Neural progenitor cell (in vitro differentiated cells): ENCODE data around the gene OR2A5. TPM values are rescaled to one million over a fixed set of nuclear protein-coding genes. Genes with fewer than 3 reads are reported as not detected.

ENCODE experiments used
- DNase-seq: peaks from one replicate; pipeline ENCODE4 v3.0.0-alpha.2; 2016; ENCODE audit warnings: low spot score
- H2AFZ ChIP-seq: fragments of 200-600 bp; sonication (generic); replicated peaks from 2 replicates; pipeline ENCODE4 v1.6.1; 2016; ENCODE audit warnings: antibody characterized with exemption
- H3F3A ChIP-seq: fragments of 200-600 bp; sonication (generic); 2 replicates; pipeline ENCODE4 v1.6.1; 2016; ENCODE audit warnings: antibody characterized with exemption, low read depth
- H3K27ac ChIP-seq: fragments of 200-600 bp; sonication (generic); 2 replicates; pipeline ENCODE4 v1.5.1; 2016; ENCODE audit warnings: mild to moderate bottlenecking
- H3K27me3 ChIP-seq: fragments of 200-600 bp; sonication (generic); 2 replicates; pipeline ENCODE4 v1.6.1; 2016; ENCODE audit warnings: mild to moderate bottlenecking, moderate library complexity
- H3K36me3 ChIP-seq: fragments of 200-600 bp; sonication (generic); 2 replicates; pipeline ENCODE4 v1.5.1; 2016
- H3K4me1 ChIP-seq: fragments of 200-600 bp; sonication (generic); 2 replicates; pipeline ENCODE4 v1.6.1; 2016; ENCODE audit warnings: mixed run types
- H3K4me2 ChIP-seq: fragments of 200-600 bp; sonication (generic); 2 replicates; pipeline ENCODE4 v1.6.1; 2016
- H3K4me3 ChIP-seq: fragments of 200-600 bp; sonication (generic); 2 replicates; pipeline ENCODE4 v1.5.1; 2016
- H3K79me2 ChIP-seq: fragments of 200-600 bp; sonication (generic); 2 replicates; pipeline ENCODE4 v1.6.1; 2016; ENCODE audit warnings: low read depth
- H3K9ac ChIP-seq: fragments of 200-600 bp; sonication (generic); 2 replicates; pipeline ENCODE4 v1.6.1; 2016
- H3K9me3 ChIP-seq: fragments of 200-600 bp; sonication (generic); 2 replicates; pipeline ENCODE4 v1.5.1; 2016; ENCODE audit warnings: low read depth
- H4K20me1 ChIP-seq: fragments of 200-600 bp; sonication (generic); 2 replicates; pipeline ENCODE4 v1.6.1; 2016; ENCODE audit warnings: low read depth
- H3K27ac Mint-ChIP-seq: 3 replicates; pipeline ENCODE4 v1.8.0; 2021; ENCODE audit warnings: mixed read lengths
- H3K27me3 Mint-ChIP-seq: 2 replicates; pipeline ENCODE4 v1.8.0; 2022; ENCODE audit warnings: low read depth, mild to moderate bottlenecking, inconsistent platforms, moderate library complexity, mixed read lengths; ENCODE audit not compliant: insufficient read depth
- H3K36me3 Mint-ChIP-seq: 3 replicates; pipeline ENCODE4 v1.8.0; 2021; ENCODE audit warnings: mixed read lengths
- H3K4me1 Mint-ChIP-seq: 3 replicates; pipeline ENCODE4 v1.8.0; 2021; ENCODE audit warnings: mixed read lengths
- H3K4me3 Mint-ChIP-seq: 3 replicates; pipeline ENCODE4 v1.8.0; 2021; ENCODE audit warnings: mild to moderate bottlenecking, moderate library complexity, mixed read lengths
- H3K9me3 Mint-ChIP-seq: 3 replicates; pipeline ENCODE4 v1.8.0; 2020; ENCODE audit warnings: mixed read lengths
- EZH2 ChIP-seq: fragments of 200-600 bp; sonication (generic); IDR thresholded peaks from 2 replicates; pipeline ENCODE4 v1.6.1; 2017; ENCODE audit warnings: antibody characterized with exemption, mild to moderate bottlenecking, moderate library complexity
- EZH2phosphoT487 ChIP-seq: fragments of 200-600 bp; sonication (generic); IDR thresholded peaks from 2 replicates; pipeline ENCODE4 v1.6.1; 2017; ENCODE audit warnings: antibody characterized with exemption
- total RNA-seq: library from RNA; depleted of rRNA; stranded (reverse); fragments of >200 nt; gene quantifications from 2 replicates; pipeline ENCODE4 v1.2.3, GENCODE V29; 2015; ENCODE audit warnings: low replicate concordance
- TF ChIP-seq, protein P1 (sequence below): fragments of 200-600 bp; sonication (generic); IDR thresholded peaks from 2 replicates; pipeline ENCODE4 v1.5.1; 2017; ENCODE audit warnings: antibody characterized with exemption, mild to moderate bottlenecking

Gene OR2A5
- total RNA-seq, 1 donor from 2014 or later = not detected

GRCh38 chr7:144018065-144018464, 30.7 kb upstream of the OR2A5 start:
- Mint-ChIP-seq H3K4me1 (no peaks in the 10 kb centered on the region), H3K4me3 (no peak overlapping the region), H3K27me3 (peaks cover 2% of the 10 kb centered on the region), H3K27ac (no peak overlapping the region), H3K36me3 (no peaks in the 10 kb centered on the region), H3K9me3 (no peaks in the 10 kb centered on the region)
- Histone ChIP-seq H3K27ac (no peak overlapping the region), H2AFZ (no peak overlapping the region), H3F3A (no peaks in the 10 kb centered on the region), H3K4me1 (peaks cover 6% of the 10 kb centered on the region), H3K9me3 (no peaks in the 10 kb centered on the region), H3K27me3 (no peaks in the 10 kb centered on the region), H3K4me2 (no peak overlapping the region), H4K20me1 (no peaks in the 10 kb centered on the region), H3K79me2 (no peaks in the 10 kb centered on the region), H3K4me3 (no peak overlapping the region), H3K9ac (no peak overlapping the region), H3K36me3 (no peaks in the 10 kb centered on the region)
- no peak for TF ChIP-seq EZH2phosphoT487
- TF ChIP-seq EZH2 = no peak
- TF ChIP-seq, protein P1, sequence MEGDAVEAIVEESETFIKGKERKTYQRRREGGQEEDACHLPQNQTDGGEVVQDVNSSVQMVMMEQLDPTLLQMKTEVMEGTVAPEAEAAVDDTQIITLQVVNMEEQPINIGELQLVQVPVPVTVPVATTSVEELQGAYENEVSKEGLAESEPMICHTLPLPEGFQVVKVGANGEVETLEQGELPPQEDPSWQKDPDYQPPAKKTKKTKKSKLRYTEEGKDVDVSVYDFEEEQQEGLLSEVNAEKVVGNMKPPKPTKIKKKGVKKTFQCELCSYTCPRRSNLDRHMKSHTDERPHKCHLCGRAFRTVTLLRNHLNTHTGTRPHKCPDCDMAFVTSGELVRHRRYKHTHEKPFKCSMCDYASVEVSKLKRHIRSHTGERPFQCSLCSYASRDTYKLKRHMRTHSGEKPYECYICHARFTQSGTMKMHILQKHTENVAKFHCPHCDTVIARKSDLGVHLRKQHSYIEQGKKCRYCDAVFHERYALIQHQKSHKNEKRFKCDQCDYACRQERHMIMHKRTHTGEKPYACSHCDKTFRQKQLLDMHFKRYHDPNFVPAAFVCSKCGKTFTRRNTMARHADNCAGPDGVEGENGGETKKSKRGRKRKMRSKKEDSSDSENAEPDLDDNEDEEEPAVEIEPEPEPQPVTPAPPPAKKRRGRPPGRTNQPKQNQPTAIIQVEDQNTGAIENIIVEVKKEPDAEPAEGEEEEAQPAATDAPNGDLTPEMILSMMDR = no peak
- no peak for DNase-seq

DNA sequence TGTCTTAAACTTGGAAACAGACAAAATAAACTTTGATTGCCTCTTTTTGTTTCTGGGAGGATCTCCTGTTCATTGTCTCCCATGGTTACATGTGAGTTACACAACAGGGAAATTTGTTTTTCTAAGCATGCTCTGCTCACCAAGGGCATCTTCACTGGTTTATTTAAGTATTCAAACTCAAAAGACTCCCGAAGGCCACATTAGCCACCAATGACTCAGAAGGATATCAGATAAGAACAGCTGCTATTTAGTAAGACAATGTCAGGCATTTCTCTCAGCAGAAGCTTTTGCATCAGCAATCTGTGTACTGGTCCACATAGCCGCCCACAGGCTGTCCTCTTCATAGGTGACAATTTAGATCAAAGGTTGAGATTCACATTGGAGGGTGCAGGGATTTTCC, 29.3 kb upstream of the OR2A5 start:
- no peak for DNase-seq
- H3K4me3 ChIP-seq = no peak overlapping the region
- H2AFZ ChIP-seq = no peak overlapping the region
- no peak overlapping the region for H3K4me2 ChIP-seq
- no peak overlapping the region for H3K27ac ChIP-seq
- peaks cover 2% of the 10 kb centered on the region for H3K27me3 Mint-ChIP-seq
- no peaks in the 10 kb centered on the region for H3K27me3 ChIP-seq
- no peak overlapping the region for H3K9ac ChIP-seq
- no peaks in the 10 kb centered on the region for H3K36me3 ChIP-seq
- H3K4me1 ChIP-seq = peaks cover 6% of the 10 kb centered on the region
- no peaks in the 10 kb centered on the region for H4K20me1 ChIP-seq
- no peak overlapping the region for H3K4me3 Mint-ChIP-seq
- no peaks in the 10 kb centered on the region for H3F3A ChIP-seq
- H3K9me3 Mint-ChIP-seq = no peaks in the 10 kb centered on the region
- no peaks in the 10 kb centered on the region for H3K4me1 Mint-ChIP-seq
- H3K79me2 ChIP-seq = no peaks in the 10 kb centered on the region
- H3K27ac Mint-ChIP-seq = no peak overlapping the region
- no peaks in the 10 kb centered on the region for H3K36me3 Mint-ChIP-seq
- H3K9me3 ChIP-seq = no peaks in the 10 kb centered on the region
- TF ChIP-seq, protein P1 = no peak
- TF ChIP-seq EZH2phosphoT487 = no peak
- TF ChIP-seq EZH2 = no peak

DNA sequence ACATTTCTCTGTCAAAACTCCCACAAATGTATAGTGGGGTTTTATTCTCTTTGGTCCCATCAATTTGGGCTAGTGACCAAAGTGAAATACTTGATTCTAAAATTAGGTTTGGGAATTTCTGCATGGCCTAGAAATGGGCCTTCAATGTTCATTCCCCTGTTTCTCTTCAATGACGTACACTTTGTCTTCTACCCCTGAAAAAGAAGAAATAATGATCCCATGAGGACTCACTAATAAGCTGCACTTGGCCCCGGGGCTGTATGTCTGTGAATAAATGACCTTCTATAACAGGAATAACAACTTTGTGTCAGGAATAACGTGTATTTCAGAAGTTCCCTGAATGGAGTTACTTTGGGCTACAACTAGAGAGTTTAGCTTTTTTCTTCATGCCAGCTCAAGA, 28.4 kb upstream of the OR2A5 start:
- Histone ChIP-seq H3K27me3 (no peaks in the 10 kb centered on the region), H2AFZ (no peak overlapping the region), H3K27ac (no peak overlapping the region), H3K4me1 (peaks cover 6% of the 10 kb centered on the region), H3K9ac (no peak overlapping the region), H3K79me2 (no peaks in the 10 kb centered on the region), H3K4me2 (no peak overlapping the region), H3K4me3 (no peak overlapping the region), H3F3A (no peaks in the 10 kb centered on the region), H3K9me3 (no peaks in the 10 kb centered on the region), H4K20me1 (no peaks in the 10 kb centered on the region), H3K36me3 (no peaks in the 10 kb centered on the region)
- H3K36me3 Mint-ChIP-seq = no peaks in the 10 kb centered on the region
- DNase-seq = no peak
- no peaks in the 10 kb centered on the region for H3K4me1 Mint-ChIP-seq
- no peak overlapping the region for H3K27ac Mint-ChIP-seq
- H3K4me3 Mint-ChIP-seq = no peak overlapping the region
- no peaks in the 10 kb centered on the region for H3K9me3 Mint-ChIP-seq
- no peaks in the 10 kb centered on the region for H3K27me3 Mint-ChIP-seq
- TF ChIP-seq, protein P1 = no peak
- TF ChIP-seq EZH2phosphoT487 = no peak
- no peak for TF ChIP-seq EZH2
